GM23248 (cell line): ENCODE results near the gene NXNL2. TPM values are rescaled to one million over a fixed set of nuclear protein-coding genes. Genes with fewer than 3 reads are reported as not detected.

Experiments used
- DNase-seq: peaks from one replicate; pipeline ENCODE4 v3.0.0-alpha.2; 2015
- H2AFZ ChIP-seq: fragments of 200-600 bp; sonication (generic); 2 replicates; pipeline ENCODE4 v1.6.1; 2016; ENCODE audit warnings: antibody characterized with exemption
- H3F3A ChIP-seq: fragments of 200-600 bp; sonication (generic); 2 replicates; pipeline ENCODE4 v1.6.1; 2016; ENCODE audit warnings: mild to moderate bottlenecking, antibody characterized with exemption, mixed run types; ENCODE audit not compliant: insufficient read depth
- H3K27ac ChIP-seq: fragments of 200-600 bp; sonication (generic); 2 replicates; pipeline ENCODE4 v1.5.1; 2016; ENCODE audit warnings: mild to moderate bottlenecking
- H3K27me3 ChIP-seq: fragments of 200-600 bp; sonication (generic); replicated peaks from 2 replicates; pipeline ENCODE4 v1.6.1; 2016; ENCODE audit warnings: mild to moderate bottlenecking; ENCODE audit not compliant: insufficient read depth
- H3K36me3 ChIP-seq: fragments of 200-600 bp; sonication (generic); 2 replicates; pipeline ENCODE4 v1.6.1; 2016; ENCODE audit warnings: low read depth, mild to moderate bottlenecking
- H3K4me1 ChIP-seq: fragments of 200-600 bp; sonication (generic); 2 replicates; pipeline ENCODE4 v1.6.1; 2016; ENCODE audit warnings: mild to moderate bottlenecking; ENCODE audit not compliant: insufficient read depth
- H3K4me2 ChIP-seq: fragments of 200-600 bp; sonication (generic); one replicate; pipeline ENCODE4 v1.6.1; 2016; ENCODE audit warnings: mild to moderate bottlenecking; ENCODE audit not compliant: unreplicated experiment
- H3K4me3 ChIP-seq: fragments of 200-600 bp; sonication (generic); 2 replicates; pipeline ENCODE4 v1.5.1; 2016; ENCODE audit warnings: mild to moderate bottlenecking
- H3K79me2 ChIP-seq: fragments of 200-600 bp; sonication (generic); 2 replicates; pipeline ENCODE4 v1.6.1; 2016; ENCODE audit warnings: mild to moderate bottlenecking; ENCODE audit not compliant: insufficient read depth
- H3K9ac ChIP-seq: fragments of 200-600 bp; sonication (generic); 2 replicates; pipeline ENCODE4 v1.6.1; 2016; ENCODE audit warnings: mild to moderate bottlenecking
- H3K9me2 ChIP-seq: fragments of 200-600 bp; sonication (generic); 2 replicates; pipeline ENCODE4 v1.6.1; 2016; ENCODE audit warnings: mixed run types, mild to moderate bottlenecking, moderate library complexity; ENCODE audit not compliant: insufficient read depth
- H3K9me3 ChIP-seq: fragments of 200-600 bp; sonication (generic); one replicate; pipeline ENCODE4 v1.6.1; 2017; ENCODE audit warnings: low read depth
- H4K20me1 ChIP-seq: fragments of 200-600 bp; sonication (generic); 2 replicates; pipeline ENCODE4 v1.6.0; 2016; ENCODE audit not compliant: insufficient read depth
- EZH2 ChIP-seq: fragments of 200-600 bp; sonication (generic); IDR thresholded peaks from 2 replicates; pipeline ENCODE4 v1.6.1; 2018; ENCODE audit warnings: antibody characterized with exemption, mild to moderate bottlenecking; ENCODE audit not compliant: insufficient read depth, poor library complexity, severe bottlenecking
- EZH2phosphoT487 ChIP-seq: fragments of 200-600 bp; sonication (generic); IDR thresholded peaks from 2 replicates; pipeline ENCODE4 v1.6.1; 2018; ENCODE audit warnings: antibody characterized with exemption, moderate library complexity, mild to moderate bottlenecking, low read depth; ENCODE audit not compliant: insufficient read depth
- WGBS, 2 experiments: methylation state at CpG; one replicate each; pipeline ENCODE4 v1.1.6; 2015 to 2017; ENCODE audit warnings: low lambda C conversion rate in 2 of 2, low coverage in 1 of 2; ENCODE audit errors: missing lambda C conversion rate in 2 of 2; 5-methylcytosine and 5-hydroxymethylcytosine counted together
- in situ Hi-C: fragments of 300-500 bp; cut with MboI; formaldehyde crosslinking; loops from 2 replicates; pipeline ENCODE4 v1.15.0; 2020
- polyA plus RNA-seq: library from polyadenylated mRNA; unstranded; fragments of >200 nt; fragmentation: Nextera tagmentation; extraction: Ambion mirVana; gene quantifications from 2 replicates; pipeline ENCODE4 v1.2.1, GENCODE V29; 2016
- total RNA-seq: library from RNA; depleted of rRNA; stranded (reverse); fragments of >200 nt; shearing (Covaris generic); gene quantifications from 2 replicates; pipeline ENCODE4 v1.2.3, GENCODE V29; 2014

The NXNL2 gene
- total and polyA plus RNA-seq, 2 experiments from 2014 or later: 1.4 to 3.1 TPM

- H3K9me2 ChIP-seq: no peaks in the 10 kb centered on the region
- no peak for TF ChIP-seq EZH2
- no peaks in the 10 kb centered on the region for H3K79me2 ChIP-seq
- H3K4me3 ChIP-seq: no peak overlapping the region
- WGBS, 2 experiments: 70 to 74% methylated on average over 6 of the region's 6 CpGs
- H3K9ac ChIP-seq: no peak overlapping the region
- peaks cover 32% of the 10 kb centered on the region for H3K4me1 ChIP-seq
- H2AFZ ChIP-seq: no peak overlapping the region
- H3K27ac ChIP-seq: no peak overlapping the region
- in situ Hi-C loops: no loop called here
- H3K9me3 ChIP-seq: no peaks in the 10 kb centered on the region
- peaks cover 16% of the 10 kb centered on the region for H3F3A ChIP-seq
- H4K20me1 ChIP-seq: no peaks in the 10 kb centered on the region
- peak; percentile 42 for DNase-seq
- no peaks in the 10 kb centered on the region for H3K36me3 ChIP-seq
- no peaks in the 10 kb centered on the region for H3K27me3 ChIP-seq
- no peak overlapping the region for H3K4me2 ChIP-seq
Observed at GRCh38 chr9:88528080-88528790, 6.7 kb upstream of the NXNL2 start.

GRCh38 chr9:88529496-88529895 is 5.5 kb upstream of the NXNL2 start:
- no peak overlapping the region for H3K4me3 ChIP-seq
- no peaks in the 10 kb centered on the region for H3K9me2 ChIP-seq
- H3K4me2 ChIP-seq: no peak overlapping the region
- no peaks in the 10 kb centered on the region for H4K20me1 ChIP-seq
- WGBS, 2 experiments: 88 to 89% methylated on average over 6 of the region's 6 CpGs
- peaks cover 23% of the 10 kb centered on the region for H3K4me1 ChIP-seq
- in situ Hi-C loops: no loop called here
- H3K27ac ChIP-seq: no peak overlapping the region
- no peaks in the 10 kb centered on the region for H3K36me3 ChIP-seq
- no peaks in the 10 kb centered on the region for H3K27me3 ChIP-seq
- no peak for DNase-seq
- H3K79me2 ChIP-seq: no peaks in the 10 kb centered on the region
- peaks cover 12% of the 10 kb centered on the region for H3F3A ChIP-seq
- no peaks in the 10 kb centered on the region for H3K9me3 ChIP-seq
- no peak overlapping the region for H2AFZ ChIP-seq
- H3K9ac ChIP-seq: no peak overlapping the region
- TF ChIP-seq EZH2 (no peak), EZH2phosphoT487 (no peak)

- no peaks in the 10 kb centered on the region for H3K36me3 ChIP-seq
- H3K4me1 ChIP-seq: peaks cover 23% of the 10 kb centered on the region
- peak overlapping the region; percentile 42 for H3K4me2 ChIP-seq
- no peaks in the 10 kb centered on the region for H3K9me2 ChIP-seq
- H3K27me3 ChIP-seq: no peaks in the 10 kb centered on the region
- H4K20me1 ChIP-seq: no peaks in the 10 kb centered on the region
- WGBS, 2 experiments: 84 to 94% methylated on average over 1 of the region's 1 CpG
- peaks cover 12% of the 10 kb centered on the region for H3F3A ChIP-seq
- DNase-seq: peak; percentile 76
- no peak overlapping the region for H3K4me3 ChIP-seq
- no peaks in the 10 kb centered on the region for H3K79me2 ChIP-seq
- H2AFZ ChIP-seq: no peak overlapping the region
- peak overlapping the region; percentile 24; the same call in 1 of the 2 replicates for H3K27ac ChIP-seq
- no peaks in the 10 kb centered on the region for H3K9me3 ChIP-seq
- H3K9ac ChIP-seq: no peak overlapping the region
- TF ChIP-seq EZH2phosphoT487 (no peak), EZH2 (no peak)
- in situ Hi-C loops: no loop called here
Observed at GRCh38 chr9:88530051-88530450, 4.9 kb upstream of the NXNL2 start.

- peaks cover 23% of the 10 kb centered on the region for H3K4me1 ChIP-seq
- no peaks in the 10 kb centered on the region for H3K36me3 ChIP-seq
- in situ Hi-C loops: no loop called here
- TF ChIP-seq EZH2 (no peak), EZH2phosphoT487 (no peak)
- H2AFZ ChIP-seq: no peak overlapping the region
- H3K9me2 ChIP-seq: no peaks in the 10 kb centered on the region
- H3K27me3 ChIP-seq: no peaks in the 10 kb centered on the region
- H3K27ac ChIP-seq: no peak overlapping the region
- H3K4me3 ChIP-seq: no peak overlapping the region
- peaks cover 22% of the 10 kb centered on the region for H3F3A ChIP-seq
- WGBS, 2 experiments: 89 to 92% methylated on average over 30 to 31 of the region's 31 CpGs
- H3K79me2 ChIP-seq: no peaks in the 10 kb centered on the region
- no peak overlapping the region for H3K9ac ChIP-seq
- DNase-seq: no peak
- no peaks in the 10 kb centered on the region for H4K20me1 ChIP-seq
- H3K9me3 ChIP-seq: no peaks in the 10 kb centered on the region
- H3K4me2 ChIP-seq: no peak overlapping the region
Observed at GRCh38 chr9:88531920-88532698, 2.9 kb upstream of the NXNL2 start.
